ENCODE data around the gene CCDC15.

The CCDC15 gene

GRCh38 chr11:124953753-124954589 is at the start of gene CCDC15:
TSS of gene CCDC15 (plus strand) at chr11:124954202. CDS start at chr11:124954733, 531 bp downstream.
- Histone ChIP-seq H3K4me3 (peak within 1 kb of the TSS; percentile 81), H3K27ac (peak within 1 kb of the TSS; percentile 65 to 80)
- TF ChIP-seq CTCF (IDR thresholded peaks at IDR 0.05), result no peak
- DNase-seq (ENCODE audit: low spot score), result peak; percentile 97

- no peak overlapping the region for H3K4me3 ChIP-seq
- TF ChIP-seq CTCF (IDR thresholded peaks at IDR 0.05), result no peak
- DNase-seq (ENCODE audit: low spot score), result no peak
- H3K27ac ChIP-seq, result no peak overlapping the region
Observed at GRCh38 chr11:124915541-124916369, 38.2 kb upstream of the CCDC15 start.

- Histone ChIP-seq H3K4me3 (no peak overlapping the region), H3K27ac (no peak overlapping the region)
- DNase-seq (ENCODE audit: low spot score), result no peak
- TF ChIP-seq CTCF (IDR thresholded peaks at IDR 0.05), result no peak
Observed at GRCh38 chr11:124916370-124916710, 37.7 kb upstream of the CCDC15 start.

- no peak overlapping the region for H3K4me3 ChIP-seq
- TF ChIP-seq CTCF (IDR thresholded peaks at IDR 0.05), result no peak
- H3K27ac ChIP-seq, result no peak overlapping the region
- DNase-seq (ENCODE audit: low spot score), result no peak
Observed at GRCh38 chr11:124917115-124917637, 36.8 kb upstream of the CCDC15 start.

- Histone ChIP-seq H3K4me3 (no peak within 1 kb of the TSS), H3K27ac (no peak within 1 kb of the TSS)
- TF ChIP-seq CTCF (IDR thresholded peaks at IDR 0.05), result no peak
Observed at GRCh38 chr11:124918950-124919349, 35.1 kb upstream of the CCDC15 start, which contains the start of gene HEPN1. TSS of gene HEPN1 (plus strand) at chr11:124919250.

GRCh38 chr11:124919898-124920297 is 34.1 kb upstream of the CCDC15 start:
- Histone ChIP-seq H3K4me3 (no peak overlapping the region), H3K27ac (no peak overlapping the region)
- no peak for DNase-seq (ENCODE audit: low spot score)
- no peak for TF ChIP-seq CTCF (IDR thresholded peaks at IDR 0.05)

More at GRCh38 chr11:124918950-124919349, 35.1 kb upstream of the CCDC15 start, which contains the start of gene HEPN1:
- no peak for DNase-seq (ENCODE audit: low spot score)
